Non-pigmented ciliary epithelial cell (primary cell): ENCODE data around the gene ZNF189.

Source experiments
- DNase-seq: peaks from one replicate; pipeline ENCODE4 v3.0.0-alpha.2; 2010; ENCODE audit warnings: low read depth

ZNF189 gene

DNA sequence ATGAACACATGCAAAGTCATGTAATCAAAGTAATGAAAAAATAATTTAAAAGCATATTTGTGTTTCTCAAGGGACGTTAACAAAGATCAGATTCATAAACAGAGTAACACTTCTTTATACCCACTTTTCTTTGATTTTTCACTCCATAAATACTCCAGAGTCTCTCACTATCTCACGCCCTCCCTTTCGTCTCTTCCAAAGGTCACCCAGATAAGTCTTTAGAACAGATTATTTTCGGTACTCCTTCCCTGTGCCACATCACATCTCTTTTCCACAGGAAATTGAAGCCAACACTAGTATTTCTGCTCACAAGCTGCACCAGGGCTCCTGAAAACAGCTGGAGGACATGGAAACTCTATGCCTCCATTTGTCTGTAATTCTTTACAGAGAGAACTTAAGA, 52.3 kb downstream of the ZNF189 start:
- no peak for DNase-seq

DNA sequence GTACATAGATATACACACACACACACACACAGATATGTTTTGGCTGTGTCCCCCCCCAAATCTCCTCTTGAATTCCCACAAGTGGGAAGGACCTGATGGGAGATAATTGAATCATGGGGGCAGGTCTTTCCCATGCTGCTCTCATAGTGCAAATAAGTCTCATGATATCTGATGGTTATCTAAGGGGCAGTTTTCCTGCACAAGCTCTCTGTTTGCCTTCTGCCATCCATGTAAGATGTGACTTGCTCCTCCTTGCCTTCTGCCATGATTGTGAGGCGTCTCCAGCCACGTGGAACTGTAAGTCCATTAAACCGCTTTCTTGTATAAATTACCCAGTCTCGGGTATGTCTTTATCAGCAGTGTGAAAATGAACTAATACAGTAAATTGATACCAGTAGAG, 52.8 kb downstream of the ZNF189 start:
- no peak for DNase-seq

DNA sequence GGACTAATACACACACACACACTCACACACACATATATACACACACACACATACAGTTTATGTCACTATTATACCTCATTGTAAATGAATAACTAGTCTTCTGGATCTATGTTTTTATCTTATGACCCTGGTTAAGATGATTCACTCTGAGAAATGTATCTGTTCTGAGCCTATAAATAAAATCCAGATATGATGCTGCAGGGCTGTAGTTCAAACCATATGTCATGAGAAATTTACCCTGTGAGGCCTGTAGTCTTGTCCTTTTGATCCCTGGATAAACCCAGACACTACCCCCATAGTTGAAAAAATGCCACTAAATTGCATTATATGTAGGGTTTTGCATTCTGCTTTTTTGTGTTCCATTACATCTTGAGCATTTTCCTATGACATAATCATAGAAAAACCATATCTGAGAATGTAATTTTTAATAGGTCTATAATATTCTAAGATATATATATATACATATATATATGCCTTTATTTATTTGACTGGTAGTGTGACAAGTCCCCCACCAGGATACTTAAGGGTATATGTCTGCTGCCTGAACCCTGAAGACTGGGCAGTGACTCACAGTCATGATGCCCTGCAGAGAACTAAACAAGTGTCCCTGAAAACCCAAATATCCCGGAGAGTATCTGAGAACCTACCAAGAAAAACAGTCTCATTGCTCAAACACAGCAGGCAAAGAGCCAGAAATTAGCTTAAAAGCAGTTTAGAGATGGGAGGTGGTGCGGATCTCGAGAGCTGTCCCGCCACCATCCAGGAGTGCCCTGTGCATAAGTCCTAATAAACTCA, 55.3 kb downstream of the ZNF189 start:
- DNase-seq: no peak

GRCh38 chr9:101455656-101456240, 57.1 kb downstream of the ZNF189 start:
- DNase-seq: no peak

- no peak for DNase-seq
Observed at GRCh38 chr9:101457003-101457402, 58.4 kb downstream of the ZNF189 start.

GRCh38 chr9:101458963-101459631, 60.4 kb downstream of the ZNF189 start:
- no peak for DNase-seq
